ENCODE data around the gene PTPRS. TPM values are rescaled to one million over a fixed set of nuclear protein-coding genes. Genes with fewer than 3 reads are reported as not detected.
A peak's percentile ranks its signal among the peaks of the same experiment; 100 is the strongest.

The PTPRS gene
- total RNA-seq, 1 experiment from 2014 or later: 22.2 TPM

DNA sequence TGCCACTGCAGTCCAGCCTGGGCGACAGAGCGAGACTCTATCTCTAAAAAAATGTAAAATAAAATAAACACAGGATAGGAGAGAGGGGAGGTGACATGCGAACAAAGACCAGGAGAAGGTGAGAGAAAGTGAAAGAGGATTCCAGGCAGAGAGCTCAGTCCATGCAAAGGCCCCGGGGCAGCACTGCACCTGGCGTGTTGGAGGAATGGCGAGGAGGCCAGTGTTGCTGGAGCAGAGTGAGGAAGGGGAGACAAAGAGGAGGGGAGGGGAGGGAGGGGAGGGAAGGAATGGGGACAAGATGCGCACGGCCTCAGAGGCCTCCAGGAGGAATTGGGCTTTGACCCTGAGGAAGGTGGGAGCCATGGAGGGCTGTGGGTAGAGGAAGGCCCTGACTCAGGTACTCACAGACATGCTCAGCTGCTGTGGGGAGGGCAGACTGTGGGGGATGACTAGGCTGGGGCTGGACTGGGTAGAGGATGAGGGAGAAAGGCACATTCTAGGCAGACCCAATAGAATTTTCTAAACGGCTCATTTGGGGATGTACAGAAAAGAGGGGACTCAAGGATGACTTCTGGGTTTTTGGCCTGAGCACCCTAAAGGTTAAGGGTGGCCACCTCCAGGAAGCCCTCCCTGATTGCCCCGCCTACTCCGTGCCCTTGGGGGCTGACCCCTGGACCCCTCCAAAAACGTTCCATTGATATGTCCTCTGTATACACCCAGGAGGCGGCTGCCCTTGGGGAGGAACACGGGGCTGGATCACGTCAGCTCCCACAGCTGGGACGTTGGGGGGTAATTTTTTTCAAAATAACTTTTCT lies 43.9 kb downstream of the PTPRS start:
- no peak overlapping the region for H3K27ac ChIP-seq
- H3K27me3 ChIP-seq: no peaks in the 10 kb centered on the region
- no peak overlapping the region for H3K4me3 ChIP-seq
- no peaks in the 10 kb centered on the region for H3K9me3 ChIP-seq (replicated peaks)
- no peaks in the 10 kb centered on the region for H3K36me3 ChIP-seq
- no peak for DNase-seq
- H3K4me1 ChIP-seq: no peaks in the 10 kb centered on the region

DNA sequence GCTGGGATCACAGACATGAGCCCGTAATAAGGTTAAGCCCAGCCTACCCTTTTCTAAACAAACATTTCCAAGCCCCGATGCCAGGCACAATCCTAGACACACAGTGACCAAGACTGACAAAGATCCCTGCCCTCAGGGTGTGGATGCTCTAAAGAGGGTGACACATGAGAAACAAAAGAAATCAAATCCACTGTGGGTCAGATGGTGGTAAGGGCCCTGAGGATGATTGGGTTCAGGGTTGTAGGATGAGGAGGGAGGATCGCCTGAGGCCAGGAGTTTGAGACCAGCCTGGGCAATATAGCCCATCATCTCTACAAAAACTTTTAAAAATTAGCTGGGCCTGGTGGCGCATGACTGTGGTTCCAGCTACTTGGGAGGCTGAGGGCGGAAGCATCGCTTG lies 44.6 kb downstream of the PTPRS start:
- no peaks in the 10 kb centered on the region for H3K9me3 ChIP-seq (replicated peaks)
- H3K36me3 ChIP-seq: no peaks in the 10 kb centered on the region
- H3K4me3 ChIP-seq: no peak overlapping the region
- DNase-seq: no peak
- no peak overlapping the region for H3K27ac ChIP-seq
- H3K4me1 ChIP-seq: no peaks in the 10 kb centered on the region
- no peaks in the 10 kb centered on the region for H3K27me3 ChIP-seq

DNA sequence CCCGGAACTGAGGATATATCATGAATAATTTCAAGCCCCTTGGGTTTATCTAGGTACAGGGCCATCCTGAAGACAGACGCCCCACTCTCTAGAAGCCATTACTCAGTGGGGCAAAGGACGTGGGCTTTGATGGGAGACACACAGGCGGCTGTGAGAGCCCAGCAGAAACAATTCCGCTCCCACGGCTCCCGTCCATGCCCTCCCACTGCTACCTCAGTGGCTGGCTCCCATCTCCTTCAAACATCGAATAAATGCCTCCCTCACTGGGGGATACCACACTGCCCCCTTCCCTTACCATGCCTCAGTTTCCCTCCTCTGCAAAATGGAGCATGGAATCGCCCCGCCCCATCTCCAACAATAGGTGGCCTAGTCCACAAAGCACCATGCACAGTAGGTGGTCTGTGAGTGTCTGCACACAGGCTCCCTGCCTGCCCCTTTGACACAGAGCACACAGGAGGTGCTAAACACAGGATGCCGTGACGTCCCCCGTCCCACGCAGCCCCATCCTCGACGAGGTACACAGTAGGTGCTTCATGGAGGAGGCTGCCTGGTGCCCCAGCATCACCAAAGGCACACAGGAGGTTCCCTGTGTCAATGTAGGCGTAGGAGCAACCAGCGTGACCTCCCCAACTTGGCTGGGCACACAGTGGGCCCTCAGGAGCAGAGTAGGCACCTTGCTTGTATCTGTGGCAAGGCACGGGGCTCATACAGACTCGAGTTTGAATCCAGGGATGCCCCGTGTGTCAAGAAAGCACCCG lies 46.0 kb downstream of the PTPRS start:
- Histone ChIP-seq H3K36me3 (no peaks in the 10 kb centered on the region), H3K27ac (no peak overlapping the region), H3K4me3 (peak overlapping the region; percentile 99), H3K9me3 (replicated peaks) (no peaks in the 10 kb centered on the region), H3K27me3 (no peaks in the 10 kb centered on the region), H3K4me1 (no peaks in the 10 kb centered on the region)
- no peak for DNase-seq

DNA sequence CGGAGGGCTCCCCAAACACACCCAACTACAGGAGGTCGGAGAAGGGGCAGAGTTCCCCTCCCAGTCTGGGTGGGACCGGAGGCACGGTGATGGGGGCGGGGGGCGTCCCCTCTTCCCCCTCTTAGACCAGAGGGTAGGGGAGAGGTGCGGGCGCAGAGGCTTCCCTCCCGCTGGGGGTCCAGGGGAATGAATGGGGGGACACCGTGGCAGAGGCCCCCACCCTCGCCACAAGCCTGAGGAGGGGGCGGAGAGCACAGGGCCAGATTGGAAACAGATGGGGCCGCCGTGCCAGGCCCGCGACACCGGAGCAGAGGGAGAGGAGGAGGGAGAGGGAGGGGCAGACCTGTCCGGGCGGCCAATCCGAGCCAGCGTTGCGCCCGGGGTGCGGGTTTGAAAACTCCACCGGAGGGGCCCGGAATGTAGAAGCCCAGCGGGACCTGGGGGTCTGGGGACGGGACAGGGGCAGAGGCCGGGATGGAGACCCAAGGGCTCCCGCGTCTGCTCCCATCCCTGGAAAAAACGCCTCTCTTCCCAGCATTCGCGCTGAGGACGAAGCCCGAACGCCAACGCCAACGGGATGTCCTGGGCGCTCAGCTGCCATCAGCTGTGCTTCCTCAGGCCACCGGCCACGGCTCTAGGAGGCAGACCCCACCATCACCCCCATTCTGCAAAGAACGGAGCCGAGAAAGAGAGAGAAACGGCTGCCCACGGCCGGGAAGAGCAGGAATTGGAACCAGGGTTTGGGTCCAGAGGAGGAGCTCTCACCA lies 46.8 kb downstream of the PTPRS start:
- Histone ChIP-seq H3K36me3 (no peaks in the 10 kb centered on the region), H3K4me1 (no peaks in the 10 kb centered on the region), H3K27me3 (no peaks in the 10 kb centered on the region), H3K4me3 (peak overlapping the region; percentile 99), H3K27ac (no peak overlapping the region; the same call in 1 of the 2 replicates), H3K9me3 (replicated peaks) (no peaks in the 10 kb centered on the region)
- DNase-seq: peak; percentile 44 to 59

DNA sequence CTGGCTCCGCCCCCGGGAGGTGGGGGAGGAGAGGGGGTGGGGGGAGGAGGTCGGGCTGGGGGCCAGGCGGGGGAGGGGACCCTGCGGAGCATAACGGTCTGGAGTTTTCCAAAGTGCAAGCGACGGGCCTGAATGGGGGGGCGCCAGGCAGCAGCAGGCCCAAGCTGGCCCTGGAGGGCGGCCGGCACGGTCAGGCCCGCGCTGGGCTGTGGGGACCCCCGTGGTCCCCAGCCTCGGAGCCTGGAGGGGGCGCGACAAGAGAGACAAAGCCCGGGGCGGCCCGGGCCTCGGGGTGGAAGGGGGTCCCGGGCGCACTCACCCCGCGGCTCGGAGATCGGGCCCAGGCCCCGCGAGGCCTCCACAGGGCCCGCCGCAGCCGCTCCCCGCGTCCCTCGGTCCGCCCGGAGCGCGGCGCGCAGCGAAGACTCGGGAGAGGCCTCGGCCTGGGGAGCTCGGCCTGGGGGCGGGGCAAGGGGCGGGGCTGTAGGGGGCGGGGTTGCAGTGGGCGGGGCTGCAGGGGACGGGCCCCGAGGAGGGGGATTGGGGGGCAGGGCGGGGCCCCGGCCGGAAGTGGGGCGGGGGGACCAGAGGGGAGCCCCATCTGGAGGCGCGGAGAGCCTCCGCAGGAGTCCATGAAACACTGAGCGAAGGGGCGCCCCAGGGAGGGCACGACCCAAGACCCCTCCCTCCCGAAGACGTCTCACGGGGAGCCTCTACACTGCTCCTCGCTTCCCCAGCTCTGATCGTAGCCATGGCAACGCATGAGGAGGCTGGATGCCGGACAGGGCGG lies 47.6 kb downstream of the PTPRS start:
- peak; percentile 73 to 82 for DNase-seq
- H3K36me3 ChIP-seq: no peaks in the 10 kb centered on the region
- H3K4me1 ChIP-seq: no peaks in the 10 kb centered on the region
- H3K9me3 ChIP-seq (replicated peaks): no peaks in the 10 kb centered on the region
- peak overlapping the region; percentile 99 for H3K4me3 ChIP-seq
- no peaks in the 10 kb centered on the region for H3K27me3 ChIP-seq
- H3K27ac ChIP-seq: peak overlapping the region; percentile 57; the same call in 1 of the 2 replicates

DNA sequence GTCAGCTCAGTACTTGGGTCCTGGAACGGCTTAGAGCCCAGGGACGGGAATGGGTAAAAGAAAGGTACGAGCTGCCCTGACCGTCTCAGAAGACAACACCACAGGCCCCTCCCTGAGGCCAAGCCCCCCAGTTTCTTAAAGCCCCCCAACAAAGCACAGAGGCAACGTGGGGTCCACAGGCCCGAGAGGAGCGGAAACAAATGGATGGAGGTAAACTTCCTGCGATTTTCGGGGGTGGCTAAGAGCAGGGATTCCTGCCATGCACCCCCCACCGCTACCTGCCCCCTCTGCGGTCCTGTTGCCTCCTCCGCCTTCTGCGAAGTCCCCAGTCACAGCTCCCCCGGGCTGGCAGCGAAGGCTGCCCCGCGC lies 48.2 kb downstream of the PTPRS start:
- no peaks in the 10 kb centered on the region for H3K27me3 ChIP-seq
- no peak overlapping the region for H3K27ac ChIP-seq
- H3K9me3 ChIP-seq (replicated peaks): no peaks in the 10 kb centered on the region
- H3K4me3 ChIP-seq: peak overlapping the region; percentile 99
- no peaks in the 10 kb centered on the region for H3K4me1 ChIP-seq
- no peaks in the 10 kb centered on the region for H3K36me3 ChIP-seq
- no peak for DNase-seq

DNA sequence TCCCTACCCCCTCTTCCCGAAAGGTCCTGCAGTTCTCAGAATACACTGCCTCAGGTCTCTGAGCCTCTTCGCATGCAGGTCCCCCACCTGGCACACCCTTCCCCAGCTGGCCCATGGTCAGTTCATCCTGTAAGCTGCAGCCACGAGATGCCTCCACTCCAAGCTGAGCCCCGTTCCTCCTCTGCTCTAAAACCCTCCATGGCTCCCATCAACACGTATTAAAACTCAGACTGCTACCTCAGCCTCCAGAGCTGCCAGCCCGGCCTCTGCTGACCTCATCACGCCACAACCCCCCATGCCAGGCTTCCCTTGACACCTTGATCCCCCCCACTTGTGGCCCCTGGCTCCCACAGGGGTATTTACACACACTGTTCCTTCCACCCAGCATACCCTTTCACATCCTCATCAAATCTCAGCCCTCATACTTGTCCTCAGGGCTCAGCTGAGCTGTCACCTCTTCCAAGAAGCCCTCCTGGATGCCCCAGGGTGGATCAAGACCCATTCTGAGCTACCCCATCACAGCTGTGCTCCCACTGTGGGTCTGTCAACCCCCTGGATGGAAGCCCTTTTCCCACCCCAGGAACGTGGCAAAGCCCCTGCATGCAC lies 48.9 kb downstream of the PTPRS start:
- Histone ChIP-seq H3K4me1 (no peaks in the 10 kb centered on the region), H3K27me3 (no peaks in the 10 kb centered on the region), H3K9me3 (replicated peaks) (no peaks in the 10 kb centered on the region), H3K27ac (no peak overlapping the region), H3K4me3 (no peak overlapping the region), H3K36me3 (no peaks in the 10 kb centered on the region)
- no peak for DNase-seq

Other genes starting within 250 kb of the PTPRS start
- gene ZNRF4, start 114.6 kb upstream of the PTPRS start, total RNA-seq (2014; rRNA removed; shearing (Covaris generic)): not detected in 2 replicates
- not detected in 2 replicates for gene TINCR, start 227.1 kb upstream of the PTPRS start, total RNA-seq (2014; rRNA removed; shearing (Covaris generic))